K562 (cell line): ENCODE data around the gene CCNY. TPM values are rescaled to one million over a fixed set of nuclear protein-coding genes. Genes with fewer than 3 reads are reported as not detected.

Experiments
- ATAC-seq: fragments of 200-7000 bp; cut with Tn5 transposase; 3 replicates; pipeline ENCODE4 v1.9.1; 2020; ENCODE audit warnings: moderate library complexity
- BruUV-seq: library from RNA; stranded (reverse); fragments of 400-500 nt; replicated peaks from 2 replicates; lab custom pipeline; 2021; lab: Mats Ljungman, UMichigan
- CTCF ChIA-PET: fragments of 300-600 bp; formaldehyde crosslinking; extraction: SDS; loops from one replicate; lab custom pipeline; 2021; ENCODE audit warnings: low intra/inter-chr PET ratio; lab: Yijun Ruan, JAX
- POLR2A ChIA-PET: fragments of 300-600, 350-650 bp; sonication (Branson Sonifier 250); formaldehyde crosslinking; extraction: SDS; loops from one replicate; lab custom pipeline; 2021; ENCODE audit warnings: antibody characterized with exemption, inconsistent platforms; lab: Yijun Ruan, JAX
- DNase-seq, 4 experiments: peaks; one replicate each; pipeline versions ENCODE4 v3.0.0 to v3.0.0-alpha.2; 2011 to 2018; ENCODE audit warnings: low spot score in 3 of 4, mixed read lengths in 3 of 4; ENCODE audit errors: extremely low read depth in 1 of 4
- FAIRE-seq: peaks from 2 replicates; lab custom pipeline; 2011; peaks lifted over from hg19 to GRCh38; lab: Jason Lieb, UNC
- H2AFZ ChIP-seq: 2 replicates; pipeline ENCODE4 v1.6.0; 2011; ENCODE audit warnings: low read depth, low read length, control low read depth, inconsistent platforms
- H3K27ac ChIP-seq: fragments of 200-600 bp; 3 replicates; pipeline ENCODE4 v1.8.0; 2011; ENCODE audit warnings: low read depth, mild to moderate bottlenecking, control low read depth, inconsistent platforms, low read length, moderate library complexity, mixed read lengths; ENCODE audit errors: extremely low read depth
- H3K27me3 ChIP-seq, 2 experiments: fragments of 300-600 bp in 1 of 2; 2 replicates in 1 of 2; 3 replicates in 1 of 2; pipeline versions ENCODE4 v1.6.0 to v1.8.0; 2011; ENCODE audit warnings: inconsistent platforms in 2 of 2, low read length in 2 of 2, mild to moderate bottlenecking in 1 of 2, mixed read lengths in 1 of 2, moderate library complexity in 1 of 2; ENCODE audit not compliant: control insufficient read depth in 2 of 2, insufficient read depth in 2 of 2
- H3K36me3 ChIP-seq: fragments of 300-600 bp; 3 replicates; pipeline ENCODE4 v1.8.0; 2011; ENCODE audit warnings: mild to moderate bottlenecking, low read length, inconsistent platforms; ENCODE audit not compliant: control insufficient read depth, insufficient read depth
- H3K4me1 ChIP-seq, 2 experiments: fragments of 200-600 bp in 1 of 2; replicated peaks in 1 of 2; 2 replicates in 1 of 2; 3 replicates in 1 of 2; pipeline versions ENCODE4 v1.5.1 to v1.8.0; 2011; ENCODE audit warnings: inconsistent platforms in 2 of 2, low read length in 2 of 2, mild to moderate bottlenecking in 1 of 2, mixed read lengths in 1 of 2, moderate library complexity in 1 of 2; ENCODE audit not compliant: control insufficient read depth in 2 of 2, insufficient read depth in 2 of 2
- H3K4me2 ChIP-seq: 2 replicates; pipeline ENCODE4 v1.6.1; 2011; ENCODE audit warnings: low read length, control low read depth, inconsistent platforms, mixed read lengths; ENCODE audit not compliant: insufficient read depth
- H3K4me3 ChIP-seq: fragments of 200-600 bp; sonication (generic), shearing (Covaris generic); 2 replicates; pipeline ENCODE4 v1.5.1; 2016; ENCODE audit warnings: control low read depth, inconsistent platforms
- H3K79me2 ChIP-seq: fragments of 200-600 bp; 3 replicates; pipeline ENCODE4 v1.8.0; 2011; ENCODE audit warnings: low read length, inconsistent platforms; ENCODE audit not compliant: control insufficient read depth, insufficient read depth
- H3K9ac ChIP-seq, 2 experiments: 2 replicates each; pipeline versions ENCODE4 v1.6.0 to v1.6.1; 2011; ENCODE audit warnings: low read depth in 2 of 2, low read length in 2 of 2, control low read depth in 1 of 2, inconsistent platforms in 1 of 2, mild to moderate bottlenecking in 1 of 2, mixed read lengths in 1 of 2; ENCODE audit not compliant: insufficient read depth in 1 of 2
- H3K9me1 ChIP-seq: one replicate; pipeline ENCODE4 v1.6.0; 2011; ENCODE audit warnings: inconsistent platforms, mild to moderate bottlenecking, low read length, moderate library complexity; ENCODE audit not compliant: control insufficient read depth, insufficient read depth
- H3K9me3 ChIP-seq: replicated peaks from 2 replicates; pipeline ENCODE4 v1.5.1; 2011; ENCODE audit warnings: low read depth, low read length, inconsistent platforms; ENCODE audit not compliant: control insufficient read depth, insufficient read depth
- H4K20me1 ChIP-seq: replicated peaks from 2 replicates; pipeline ENCODE4 v1.6.1; 2011; ENCODE audit warnings: low read length, inconsistent platforms, mixed read lengths; ENCODE audit not compliant: control insufficient read depth, insufficient read depth
- ETV6 ChIP-seq, 3 experiments: fragments of 150-350 bp in 1 of 3; sonication (generic) in 1 of 3; formaldehyde crosslinking in 1 of 3; IDR thresholded peaks; 2 replicates each; pipeline versions ENCODE4 v1.6.1 to v1.8.0; 2014 to 2022; ENCODE audit warnings: borderline replicate concordance in 2 of 3, low read depth in 2 of 3, antibody characterized with exemption in 1 of 3, low read length in 1 of 3, mild to moderate bottlenecking in 1 of 3, missing genetic modification reagents in 1 of 3
- HDAC2 ChIP-seq: fragments of 450-650 bp; IDR thresholded peaks from 2 replicates; pipeline ENCODE4 v1.6.1; 2016; ENCODE audit warnings: mild to moderate bottlenecking
- HMG20B ChIP-seq: fragments of 250-450 bp; sonication (Bioruptor Pico); IDR thresholded peaks from 2 replicates; pipeline ENCODE4 v1.5.0; 2021; ENCODE audit warnings: mild to moderate bottlenecking
- KLF16 ChIP-seq: IDR thresholded peaks from 2 replicates; pipeline ENCODE4 v1.6.1; 2016; ENCODE audit warnings: antibody characterized with exemption
- MED1 ChIP-seq: sonication (generic); formaldehyde crosslinking; IDR thresholded peaks from 2 replicates; pipeline ENCODE4 v1.8.1; 2023; ENCODE audit warnings: missing genetic modification reagents, borderline replicate concordance
- SMAD3 ChIP-seq: fragments of 450-650 bp; formaldehyde crosslinking; conservative IDR thresholded peaks from 2 replicates; pipeline ENCODE4 v1.4.0; 2020; ENCODE audit warnings: mild to moderate bottlenecking
- SRSF1 ChIP-seq: fragments of 200-400 bp; formaldehyde crosslinking; IDR thresholded peaks from 2 replicates; pipeline ENCODE4 v1.6.1; 2017; ENCODE audit warnings: mild to moderate bottlenecking, low read depth, low read length, moderate library complexity
- WHSC1 ChIP-seq: IDR thresholded peaks from one replicate; pipeline ENCODE4 v1.6.1; 2012; ENCODE audit warnings: low read length, control low read depth, inconsistent platforms
- ZNF551 ChIP-seq: fragments of 250-450 bp; sonication (Bioruptor Pico); IDR thresholded peaks from 2 replicates; pipeline ENCODE4 v1.5.0; 2021; ENCODE audit warnings: mild to moderate bottlenecking, moderate library complexity
- WGBS: fragments of 100-300 bp; shearing (Covaris generic); methylation state at CpG from one replicate; pipeline ENCODE4 v1.1.6; 2016; ENCODE audit warnings: low coverage, mixed read lengths; ENCODE audit not compliant: insufficient coverage; ENCODE audit errors: missing lambda C conversion rate; 5-methylcytosine and 5-hydroxymethylcytosine counted together
- in situ Hi-C: fragments of 300-500 bp; cut with MboI; formaldehyde crosslinking; loops from 4 replicates; pipeline ENCODE4 v1.15.0; 2018; ENCODE audit warnings: inconsistent platforms, mixed read lengths
- intact Hi-C: fragments of 100-400 bp; cut with micrococcal nuclease; formaldehyde crosslinking; loops from 2 replicates; pipeline ENCODE4 v1.14.2; 2022
- polyA plus RNA-seq, 8 experiments: library from polyadenylated mRNA; depleted of rRNA in 4 of 8; stranded (reverse) in 5 of 8; unstranded in 3 of 8; fragments of >200 nt; fragmentation: Nextera tagmentation in 2 of 8; fragmentation: Illumina TruSeq in 1 of 8; extraction: Ambion mirVana in 2 of 8; extraction: Trizol in 1 of 8; gene quantifications; 2 replicates each; pipeline versions ENCODE4 v1.2.1 to v1.2.3, GENCODE V29; 2011 to 2014; ENCODE audit warnings: inconsistent platforms in 1 of 8, missing spikeins in 1 of 8
- total RNA-seq, 7 experiments: library from RNA; depleted of rRNA in 6 of 7; stranded (reverse); fragments of >200 nt in 6 of 7; fragmentation: Illumina TruSeq in 2 of 7; extraction: Trizol in 2 of 7; gene quantifications; 2 replicates each; pipeline versions ENCODE4 v1.2.1 to v1.2.3, GENCODE V29; 2011 to 2021; ENCODE audit warnings: low replicate concordance in 1 of 7
- TF ChIP-seq, protein P1 (sequence below), 3 experiments: fragments of 200-800 bp in 1 of 3; sonication (Bioruptor generic) in 1 of 3; sonication (generic) in 1 of 3; formaldehyde crosslinking in 1 of 3; IDR thresholded peaks; 2 replicates each; pipeline versions ENCODE4 v1.6.1 to v1.8.0; 2016 to 2022; ENCODE audit warnings: mild to moderate bottlenecking in 2 of 3, missing compliant biosample characterization in 2 of 3, missing genetic modification characterization in 2 of 3, missing genetic modification reagents in 1 of 3
- TF ChIP-seq, protein P2 (sequence below): IDR thresholded peaks from 2 replicates; pipeline ENCODE4 v1.6.1; 2012; ENCODE audit warnings: low read depth, low read length, improper control_type of control experiment, borderline replicate concordance
- TF ChIP-seq, protein P3 (sequence below): fragments of 250-450 bp; sonication (Bioruptor Pico); IDR thresholded peaks from 2 replicates; pipeline ENCODE4 v1.5.0; 2020; ENCODE audit warnings: mild to moderate bottlenecking, borderline replicate concordance
- TF ChIP-seq, protein P4 (sequence below): fragments of 250-450 bp; sonication (Bioruptor Pico); IDR thresholded peaks from 2 replicates; pipeline ENCODE4 v1.8.0; 2022; ENCODE audit warnings: moderate library complexity, mild to moderate bottlenecking, inconsistent platforms

CCNY gene
- total and polyA plus RNA-seq, 9 of the 15 experiments (the other 6 are each of a cell fraction or from before 2014, with no cell fraction given) = 8.4 to 109 (median 38.6) TPM

DNA sequence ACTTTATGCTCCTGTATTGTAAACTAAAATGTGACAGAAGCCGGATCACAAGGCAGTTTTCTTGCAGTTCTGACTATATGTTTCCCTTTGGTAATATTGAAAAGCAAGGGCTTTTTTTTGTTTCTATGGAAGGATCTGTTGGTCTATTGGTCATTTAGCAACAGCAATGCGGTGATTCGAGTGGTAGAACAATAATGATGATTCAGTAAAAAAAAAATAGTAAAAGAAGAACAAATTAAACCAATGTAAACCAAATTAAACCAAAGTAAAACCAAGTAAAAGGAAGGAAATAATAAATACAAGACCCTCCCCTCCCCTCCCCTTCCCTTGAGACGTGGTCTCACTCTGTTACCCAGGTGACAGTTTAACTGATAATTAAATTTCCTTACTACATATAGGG lies 17.8 kb upstream of the CCNY start (continued):
- TF ChIP-seq, protein P1, sequence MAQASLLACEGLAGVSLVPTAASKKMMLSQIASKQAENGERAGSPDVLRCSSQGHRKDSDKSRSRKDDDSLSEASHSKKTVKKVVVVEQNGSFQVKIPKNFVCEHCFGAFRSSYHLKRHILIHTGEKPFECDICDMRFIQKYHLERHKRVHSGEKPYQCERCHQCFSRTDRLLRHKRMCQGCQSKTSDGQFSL (CRISPR knock-in tag; IDR thresholded peaks at IDR 0.05) = no peak
- TF ChIP-seq, protein P1 (tag; IDR thresholded peaks at IDR 0.05) = no peak

DNA sequence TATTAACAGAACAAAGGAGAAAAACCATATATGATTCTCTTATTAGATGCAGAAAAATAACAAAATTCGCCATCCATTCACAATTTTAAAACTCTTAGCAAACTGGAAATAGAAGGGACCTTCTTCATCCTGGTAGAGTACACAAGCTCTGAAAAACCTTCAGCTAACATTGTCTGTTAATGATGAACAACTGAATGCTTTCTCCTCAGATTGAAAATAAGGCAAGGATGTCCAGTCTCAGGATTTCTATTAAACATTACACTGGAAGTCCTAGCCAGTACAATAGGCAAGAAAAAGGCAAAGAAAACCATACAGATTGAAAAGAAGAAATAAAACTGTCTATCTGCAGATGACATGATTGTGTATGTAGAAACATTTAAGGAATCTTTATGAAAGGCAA lies 16.0 kb upstream of the CCNY start:
- H2AFZ ChIP-seq = no peak overlapping the region
- CTCF ChIA-PET = no interaction called here
- no peaks in the 10 kb centered on the region; the same call in 1 of the 2 replicates for H3K9me3 ChIP-seq
- FAIRE-seq (no peak), ATAC-seq (no peak), DNase-seq (no peak)
- POLR2A ChIA-PET = no interaction called here
- peaks cover 15% of the 10 kb centered on the region for H3K36me3 ChIP-seq
- no TSS peak for BruUV-seq
- no peaks in the 10 kb centered on the region for H3K9me1 ChIP-seq
- H3K4me2 ChIP-seq = no peak overlapping the region
- no peak overlapping the region for H3K27ac ChIP-seq
- in situ Hi-C loops (no loop called here), intact Hi-C loops (no loop called here)
- 0 out of 3 replicates have a peak, but pooled peaks cover 13% of the 10 kb centered on the region for H3K79me2 ChIP-seq
- 41% methylated on average over 1 of the region's 1 CpG for whole genome bisulfite sequencing
- H3K4me3 ChIP-seq = no peak overlapping the region
- no peaks in the 10 kb centered on the region for H3K4me1 ChIP-seq
- H3K27me3 ChIP-seq = no peaks in the 10 kb centered on the region
- no peaks in the 10 kb centered on the region for H4K20me1 ChIP-seq
- H3K9ac ChIP-seq = no peak overlapping the region
- TF ChIP-seq, protein P2, sequence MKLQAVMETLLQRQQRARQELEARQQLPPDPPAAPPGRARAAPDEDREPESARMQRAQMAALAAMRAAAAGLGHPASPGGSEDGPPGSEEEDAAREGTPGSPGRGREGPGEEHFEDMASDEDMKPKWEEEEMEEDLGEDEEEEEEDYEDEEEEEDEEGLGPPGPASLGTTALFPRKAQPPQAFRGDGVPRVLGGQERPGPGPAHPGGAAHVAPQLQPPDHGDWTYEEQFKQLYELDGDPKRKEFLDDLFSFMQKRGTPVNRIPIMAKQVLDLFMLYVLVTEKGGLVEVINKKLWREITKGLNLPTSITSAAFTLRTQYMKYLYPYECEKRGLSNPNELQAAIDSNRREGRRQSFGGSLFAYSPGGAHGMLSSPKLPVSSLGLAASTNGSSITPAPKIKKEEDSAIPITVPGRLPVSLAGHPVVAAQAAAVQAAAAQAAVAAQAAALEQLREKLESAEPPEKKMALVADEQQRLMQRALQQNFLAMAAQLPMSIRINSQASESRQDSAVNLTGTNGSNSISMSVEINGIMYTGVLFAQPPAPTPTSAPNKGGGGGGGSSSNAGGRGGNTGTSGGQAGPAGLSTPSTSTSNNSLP = no peak
- no peak for TF ChIP-seq SMAD3 (CRISPR knock-in tag)
- no peak for TF ChIP-seq SRSF1
- TF ChIP-seq, protein P3, sequence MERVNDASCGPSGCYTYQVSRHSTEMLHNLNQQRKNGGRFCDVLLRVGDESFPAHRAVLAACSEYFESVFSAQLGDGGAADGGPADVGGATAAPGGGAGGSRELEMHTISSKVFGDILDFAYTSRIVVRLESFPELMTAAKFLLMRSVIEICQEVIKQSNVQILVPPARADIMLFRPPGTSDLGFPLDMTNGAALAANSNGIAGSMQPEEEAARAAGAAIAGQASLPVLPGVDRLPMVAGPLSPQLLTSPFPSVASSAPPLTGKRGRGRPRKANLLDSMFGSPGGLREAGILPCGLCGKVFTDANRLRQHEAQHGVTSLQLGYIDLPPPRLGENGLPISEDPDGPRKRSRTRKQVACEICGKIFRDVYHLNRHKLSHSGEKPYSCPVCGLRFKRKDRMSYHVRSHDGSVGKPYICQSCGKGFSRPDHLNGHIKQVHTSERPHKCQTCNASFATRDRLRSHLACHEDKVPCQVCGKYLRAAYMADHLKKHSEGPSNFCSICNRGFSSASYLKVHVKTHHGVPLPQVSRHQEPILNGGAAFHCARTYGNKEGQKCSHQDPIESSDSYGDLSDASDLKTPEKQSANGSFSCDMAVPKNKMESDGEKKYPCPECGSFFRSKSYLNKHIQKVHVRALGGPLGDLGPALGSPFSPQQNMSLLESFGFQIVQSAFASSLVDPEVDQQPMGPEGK (CRISPR knock-in tag) = no peak
- no peak for TF ChIP-seq ETV6 (IDR thresholded peaks at IDR 0.05; ENCODE audit: borderline replicate concordance in 1 of 2, low read depth in 2 of 2, low read length in 1 of 2)
- no peak for TF ChIP-seq ETV6 (CRISPR knock-in tag; IDR thresholded peaks at IDR 0.05; ENCODE audit: borderline replicate concordance)
- TF ChIP-seq MED1 (CRISPR knock-in tag) = no peak
- no peak for TF ChIP-seq ZNF551 (CRISPR knock-in tag)
- TF ChIP-seq, protein P4, sequence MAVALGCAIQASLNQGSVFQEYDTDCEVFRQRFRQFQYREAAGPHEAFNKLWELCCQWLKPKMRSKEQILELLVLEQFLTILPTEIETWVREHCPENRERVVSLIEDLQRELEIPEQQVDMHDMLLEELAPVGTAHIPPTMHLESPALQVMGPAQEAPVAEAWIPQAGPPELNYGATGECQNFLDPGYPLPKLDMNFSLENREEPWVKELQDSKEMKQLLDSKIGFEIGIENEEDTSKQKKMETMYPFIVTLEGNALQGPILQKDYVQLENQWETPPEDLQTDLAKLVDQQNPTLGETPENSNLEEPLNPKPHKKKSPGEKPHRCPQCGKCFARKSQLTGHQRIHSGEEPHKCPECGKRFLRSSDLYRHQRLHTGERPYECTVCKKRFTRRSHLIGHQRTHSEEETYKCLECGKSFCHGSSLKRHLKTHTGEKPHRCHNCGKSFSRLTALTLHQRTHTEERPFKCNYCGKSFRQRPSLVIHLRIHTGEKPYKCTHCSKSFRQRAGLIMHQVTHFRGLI (CRISPR knock-in tag) = no peak
- no peak for TF ChIP-seq HMG20B (CRISPR knock-in tag)
- no peak for TF ChIP-seq WHSC1
- TF ChIP-seq HDAC2 = no peak
- no peak for TF ChIP-seq KLF16
